HEK293T (cell line): ENCODE data around the gene RASGRP3.

ENCODE experiments used
- ARNT ChIP-seq: fragments of 450-650 bp; IDR thresholded peaks from 2 replicates; pipeline ENCODE4 v1.6.1; 2017; ENCODE audit warnings: mild to moderate bottlenecking
- BHLHE40 ChIP-seq: fragments of 450-650 bp; IDR thresholded peaks from 2 replicates; pipeline ENCODE4 v1.6.1; 2016; ENCODE audit warnings: mild to moderate bottlenecking, moderate library complexity, borderline replicate concordance
- FOXA1 ChIP-seq: fragments of 450-650 bp; IDR thresholded peaks from 2 replicates; pipeline ENCODE4 v1.6.1; 2016; ENCODE audit warnings: mild to moderate bottlenecking
- FOXM1 ChIP-seq: fragments of 450-650 bp; IDR thresholded peaks from 2 replicates; pipeline ENCODE4 v1.6.1; 2017; ENCODE audit warnings: mild to moderate bottlenecking, borderline replicate concordance
- HDGF ChIP-seq: fragments of 450-650 bp; IDR thresholded peaks from 2 replicates; pipeline ENCODE4 v1.6.1; 2017; ENCODE audit warnings: antibody characterized with exemption, borderline replicate concordance
- NFRKB ChIP-seq: fragments of 450-650 bp; IDR thresholded peaks from 2 replicates; pipeline ENCODE4 v1.6.1; 2016; ENCODE audit warnings: mild to moderate bottlenecking, moderate library complexity
- PKNOX1 ChIP-seq: fragments of 450-650 bp; IDR thresholded peaks from 2 replicates; pipeline ENCODE4 v1.6.1; 2016
- SP1 ChIP-seq: fragments of 450-650 bp; IDR thresholded peaks from 2 replicates; pipeline ENCODE4 v1.6.1; 2017
- TARDBP ChIP-seq: fragments of 450-650 bp; IDR thresholded peaks from 2 replicates; pipeline ENCODE4 v1.6.1; 2016

GRCh38 chr2:33452545-33452944 lies 23.9 kb upstream of the RASGRP3 start:
- TF ChIP-seq ARNT: no peak
- no peak for TF ChIP-seq FOXM1
- TF ChIP-seq NFRKB: no peak
- no peak for TF ChIP-seq FOXA1
- TF ChIP-seq SP1: no peak
- no peak for TF ChIP-seq TARDBP
- no peak for TF ChIP-seq HDGF
- no peak for TF ChIP-seq PKNOX1
- no peak for TF ChIP-seq BHLHE40
